GM13976 (cell line): ENCODE data around the gene LARP4.

Experiments
- DNase-seq: peaks from one replicate; pipeline ENCODE4 v3.0.0; 2012; ENCODE audit warnings: low spot score
- CTCF ChIP-seq: IDR thresholded peaks from 2 replicates; pipeline ENCODE4 v1.5.1; 2012; ENCODE audit warnings: borderline replicate concordance, mild to moderate bottlenecking; ENCODE audit not compliant: insufficient read depth; ENCODE audit errors: extremely low read depth, missing control alignments, control extremely low read depth
- in situ Hi-C: fragments of 300-500 bp; cut with MboI; formaldehyde crosslinking; loops from one replicate; pipeline ENCODE4 v1.12.0; 2022; ENCODE audit warnings: low sequenced_read_pairs, mixed read lengths, inconsistent platforms; ENCODE audit not compliant: unreplicated experiment

Gene LARP4

GRCh38 chr12:50452795-50453194 is 52.1 kb downstream of the LARP4 start:
- DNase-seq: no peak

GRCh38 chr12:50453872-50454271 is 53.2 kb downstream of the LARP4 start:
- DNase-seq: no peak
- in situ Hi-C loops: no loop called here
- TF ChIP-seq CTCF: no peak

More at GRCh38 chr12:50452795-50453194, 52.1 kb downstream of the LARP4 start:
- in situ Hi-C loops: no loop called here
- no peak for TF ChIP-seq CTCF

GRCh38 chr12:50458606-50459005 is 57.9 kb downstream of the LARP4 start:
- in situ Hi-C loops: no loop called here
- no peak for DNase-seq
- TF ChIP-seq CTCF: no peak

- in situ Hi-C loops: no loop called here
- no peak for DNase-seq
- no peak for TF ChIP-seq CTCF
These were observed 66.8 kb downstream of the LARP4 start for GRCh38 chr12:50467439-50467838.

- TF ChIP-seq CTCF: no peak
- in situ Hi-C loops: no loop called here
- no peak for DNase-seq
These were observed 76.7 kb downstream of the LARP4 start for GRCh38 chr12:50477241-50477832.

GRCh38 chr12:50482571-50482970 is 81.9 kb downstream of the LARP4 start:
- in situ Hi-C loops: no loop called here
- no peak for TF ChIP-seq CTCF
- no peak for DNase-seq
